GM21717 (cell line): ENCODE measurements around the gene MACF1.

Source experiments
- ATAC-seq: cut with Tn5 transposase; IDR thresholded peaks from one replicate; pipeline ENCODE4 v1.9.1; 2021; ENCODE audit warnings: mild to moderate bottlenecking, moderate library complexity; ENCODE audit not compliant: unreplicated experiment

The MACF1 gene

GRCh38 chr1:39210649-39211048 is 6.2 kb downstream of the MACF1 start:
- ATAC-seq: no peak

- ATAC-seq: no peak
These were observed 8.0 kb downstream of the MACF1 start for GRCh38 chr1:39212499-39212898.

GRCh38 chr1:39213511-39214002 is 9.1 kb downstream of the MACF1 start:
- no peak for ATAC-seq

GRCh38 chr1:39214021-39214713 is 9.7 kb downstream of the MACF1 start:
- no peak for ATAC-seq

- peak; percentile 8 for ATAC-seq
These were observed 10.2 kb downstream of the MACF1 start for GRCh38 chr1:39214714-39214997.

- ATAC-seq: peak; percentile 69
These were observed 10.7 kb downstream of the MACF1 start for GRCh38 chr1:39214998-39215873.

- no peak for ATAC-seq
These were observed 12.3 kb downstream of the MACF1 start for GRCh38 chr1:39216771-39217170.

- ATAC-seq: no peak
These were observed 16.7 kb downstream of the MACF1 start for GRCh38 chr1:39220891-39221870.

- no peak for ATAC-seq
These were observed 19.9 kb downstream of the MACF1 start for GRCh38 chr1:39224295-39224829.

GRCh38 chr1:39226836-39227235 is 22.3 kb downstream of the MACF1 start:
- ATAC-seq: no peak

GRCh38 chr1:39228252-39228651 is 23.8 kb downstream of the MACF1 start:
- no peak for ATAC-seq

GRCh38 chr1:39229504-39229903 is 25.0 kb downstream of the MACF1 start:
- ATAC-seq: no peak

GRCh38 chr1:39230261-39231190 is 26.0 kb downstream of the MACF1 start:
- peak; percentile 52 for ATAC-seq

GRCh38 chr1:39236971-39237370 is 32.5 kb downstream of the MACF1 start:
- no peak for ATAC-seq

GRCh38 chr1:39238476-39238875 is 34.0 kb downstream of the MACF1 start:
- no peak for ATAC-seq

- ATAC-seq: no peak
These were observed 35.5 kb downstream of the MACF1 start for GRCh38 chr1:39239968-39240367.

GRCh38 chr1:39243302-39243701 is 38.8 kb downstream of the MACF1 start:
- ATAC-seq: no peak

GRCh38 chr1:39250460-39251240 is 46.2 kb downstream of the MACF1 start:
- ATAC-seq: no peak

- no peak for ATAC-seq
These were observed 50.7 kb downstream of the MACF1 start for GRCh38 chr1:39255222-39255621.
